HG02763 (cell line): ENCODE measurements around the gene VAT1L.

ENCODE experiments used
- ATAC-seq: cut with Tn5 transposase; IDR thresholded peaks from one replicate; pipeline ENCODE4 v1.9.1; 2021; ENCODE audit warnings: mild to moderate bottlenecking, moderate library complexity; ENCODE audit not compliant: unreplicated experiment

VAT1L gene

GRCh38 chr16:77868052-77868451, 79.7 kb downstream of the VAT1L start:
- ATAC-seq: peak; percentile 13

- ATAC-seq: peak; percentile 88
Measured at GRCh38 chr16:77868478-77868877, 80.1 kb downstream of the VAT1L start.

GRCh38 chr16:77869997-77870813, 81.8 kb downstream of the VAT1L start:
- ATAC-seq: no peak

- no peak for ATAC-seq
Measured at GRCh38 chr16:77871932-77872331, 83.6 kb downstream of the VAT1L start.

- ATAC-seq: no peak
Measured at GRCh38 chr16:77873066-77873465, 84.7 kb downstream of the VAT1L start.

- no peak for ATAC-seq
Measured at GRCh38 chr16:77874347-77874746, 86.0 kb downstream of the VAT1L start.

- ATAC-seq: no peak
Measured at GRCh38 chr16:77876776-77877175, 88.4 kb downstream of the VAT1L start.

- no peak for ATAC-seq
Measured at GRCh38 chr16:77877712-77878347, 89.5 kb downstream of the VAT1L start.

GRCh38 chr16:77881355-77882030, 93.1 kb downstream of the VAT1L start:
- ATAC-seq: no peak

- ATAC-seq: no peak
Measured at GRCh38 chr16:77882358-77882757, 94.0 kb downstream of the VAT1L start.

GRCh38 chr16:77885571-77886295, 97.4 kb downstream of the VAT1L start:
- no peak for ATAC-seq

- no peak for ATAC-seq
Measured at GRCh38 chr16:77888871-77889270, 100.5 kb downstream of the VAT1L start.

GRCh38 chr16:77890075-77890474, 101.7 kb downstream of the VAT1L start:
- ATAC-seq: no peak

- no peak for ATAC-seq
Measured at GRCh38 chr16:77894162-77894561, 105.8 kb downstream of the VAT1L start.

- no peak for ATAC-seq
Measured at GRCh38 chr16:77895962-77896361, 107.6 kb downstream of the VAT1L start.

GRCh38 chr16:77896415-77897128, 108.2 kb downstream of the VAT1L start:
- ATAC-seq: no peak

GRCh38 chr16:77897129-77897437, 108.7 kb downstream of the VAT1L start:
- ATAC-seq: no peak

GRCh38 chr16:77897831-77898605, 109.7 kb downstream of the VAT1L start:
- no peak for ATAC-seq

GRCh38 chr16:77898671-77899211, 110.4 kb downstream of the VAT1L start:
- ATAC-seq: no peak

- ATAC-seq: no peak
Measured at GRCh38 chr16:77899416-77899815, 111.1 kb downstream of the VAT1L start.
